SH-SY5Y (cell line): ENCODE measurements around the gene CCDC137.

ENCODE experiments used
- GATA2 ChIP-seq: IDR thresholded peaks from 2 replicates; pipeline ENCODE4 v1.6.1; 2011; ENCODE audit warnings: mild to moderate bottlenecking, low read depth, low read length
- GATA3 ChIP-seq: IDR thresholded peaks from 2 replicates; pipeline ENCODE4 v1.6.1; 2011; ENCODE audit warnings: low read depth, mild to moderate bottlenecking, low read length, moderate library complexity

CCDC137 gene

DNA sequence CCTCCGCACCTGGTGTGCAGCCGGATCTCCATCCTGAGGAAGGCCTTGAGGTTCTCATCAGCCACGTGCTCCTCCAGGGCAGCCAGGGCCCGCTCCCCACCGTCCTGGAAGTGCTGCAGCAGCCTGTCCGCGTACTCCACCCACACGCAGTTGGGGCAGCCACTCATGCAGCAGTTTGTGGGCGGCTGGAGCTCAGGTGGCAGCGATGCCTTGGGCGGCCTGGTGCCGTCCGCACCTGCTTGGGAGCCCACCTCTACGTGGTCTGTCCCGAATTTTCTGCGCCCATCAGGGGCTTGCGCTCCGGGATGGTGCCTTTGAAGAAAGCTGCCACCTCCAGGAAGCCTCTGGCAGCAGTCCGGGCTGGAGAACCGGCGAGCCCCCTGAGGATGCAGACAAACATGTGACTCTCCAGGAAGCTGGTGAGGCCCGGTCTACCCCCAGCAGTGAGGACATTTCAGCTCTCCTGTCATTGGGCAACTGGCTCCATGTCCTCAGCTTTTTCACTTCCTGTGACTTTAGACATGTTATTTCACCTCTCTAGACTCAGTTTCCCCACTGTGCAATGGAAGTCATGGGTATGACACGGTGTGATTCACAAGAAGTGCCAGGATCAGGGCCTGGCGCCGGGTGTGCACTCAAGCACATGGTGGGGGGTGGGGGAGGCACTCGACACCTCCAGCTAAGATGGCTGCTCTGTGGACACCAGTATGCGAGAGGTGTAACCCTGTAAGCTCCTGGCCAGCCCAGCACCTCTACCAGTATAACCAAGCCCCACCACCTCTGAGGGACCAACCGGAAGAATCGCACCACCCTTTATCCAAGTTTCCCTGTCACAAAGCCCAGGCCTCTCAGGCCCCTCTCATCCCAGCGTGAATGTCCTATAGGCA lies 1.1 kb upstream of the CCDC137 start:
- TF ChIP-seq GATA2: no peak
- TF ChIP-seq GATA3: no peak

DNA sequence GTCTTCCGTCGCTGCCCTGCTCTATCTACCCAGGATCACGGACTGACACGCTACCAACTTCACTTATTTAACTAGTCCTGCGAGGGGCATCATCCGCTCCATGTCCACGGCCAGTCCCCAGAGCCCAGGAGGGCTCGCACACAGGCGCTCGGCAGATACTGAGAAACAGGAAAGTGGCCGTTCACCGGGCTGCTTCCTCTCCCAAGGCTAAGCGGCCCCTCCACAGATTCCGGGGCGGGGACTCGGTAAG lies 520 bp upstream of the CCDC137 start:
- TF ChIP-seq GATA2 (no peak), GATA3 (no peak)

DNA sequence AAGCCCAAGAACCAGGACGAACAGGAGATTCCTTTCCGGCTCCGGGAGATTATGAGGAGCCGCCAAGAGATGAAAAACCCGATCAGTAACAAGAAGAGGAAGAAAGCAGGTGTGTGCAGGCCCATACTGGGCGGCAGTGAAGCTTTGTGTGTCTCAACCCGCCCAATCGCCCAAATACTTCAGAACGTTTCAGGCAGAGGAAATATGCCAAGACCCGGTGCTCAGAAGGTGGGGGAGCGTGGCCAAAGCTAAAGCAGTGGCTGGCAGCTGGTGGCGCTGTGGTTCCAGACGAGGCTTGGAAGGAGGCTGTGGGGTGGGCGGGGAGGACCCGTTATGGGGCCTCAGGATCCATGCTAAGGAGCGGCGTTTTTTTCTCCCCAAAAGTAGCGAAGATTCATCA lies 1.2 kb downstream of the CCDC137 start:
- no peak for TF ChIP-seq GATA2
- no peak for TF ChIP-seq GATA3

DNA sequence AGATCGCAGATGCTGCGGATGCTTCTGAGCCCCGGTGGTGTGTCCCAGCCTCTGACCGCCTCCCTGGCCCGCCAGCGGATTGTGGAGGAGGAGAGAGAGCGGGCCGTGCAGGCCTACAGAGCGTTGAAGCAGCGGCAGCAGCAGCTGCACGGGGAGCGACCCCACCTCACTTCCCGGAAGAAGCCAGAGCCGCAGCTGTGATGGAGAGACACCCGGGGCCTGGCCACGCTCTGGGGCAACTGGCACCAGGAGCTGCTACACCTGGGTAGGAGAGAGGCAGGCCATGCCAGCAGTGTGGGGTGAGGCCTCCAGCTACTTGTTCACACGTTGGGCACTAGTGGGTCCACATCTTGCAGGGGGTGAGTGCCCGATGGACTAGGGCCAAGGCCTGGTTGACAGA lies 6.0 kb downstream of the CCDC137 start:
- no peak for TF ChIP-seq GATA3
- TF ChIP-seq GATA2: no peak

DNA sequence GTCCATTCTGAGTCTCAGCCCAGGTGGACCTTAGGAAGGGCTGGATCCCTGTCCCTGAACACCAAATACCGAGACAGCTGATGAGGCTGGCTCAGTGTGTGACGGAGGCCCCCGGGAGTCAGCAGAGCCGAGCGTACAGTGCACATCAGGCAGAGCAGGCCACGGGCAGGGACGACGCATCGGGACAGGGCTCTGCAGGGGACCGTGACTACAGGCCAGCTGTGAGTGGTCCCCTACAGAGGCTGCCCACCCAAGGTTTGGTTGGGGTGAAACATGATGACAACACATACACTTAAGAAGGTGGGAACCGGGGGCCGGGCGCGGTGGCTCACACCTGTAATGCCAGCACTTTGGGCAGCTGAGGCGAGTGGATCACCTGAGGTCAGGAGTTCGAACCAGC lies 6.4 kb downstream of the CCDC137 start:
- TF ChIP-seq GATA3: no peak

DNA sequence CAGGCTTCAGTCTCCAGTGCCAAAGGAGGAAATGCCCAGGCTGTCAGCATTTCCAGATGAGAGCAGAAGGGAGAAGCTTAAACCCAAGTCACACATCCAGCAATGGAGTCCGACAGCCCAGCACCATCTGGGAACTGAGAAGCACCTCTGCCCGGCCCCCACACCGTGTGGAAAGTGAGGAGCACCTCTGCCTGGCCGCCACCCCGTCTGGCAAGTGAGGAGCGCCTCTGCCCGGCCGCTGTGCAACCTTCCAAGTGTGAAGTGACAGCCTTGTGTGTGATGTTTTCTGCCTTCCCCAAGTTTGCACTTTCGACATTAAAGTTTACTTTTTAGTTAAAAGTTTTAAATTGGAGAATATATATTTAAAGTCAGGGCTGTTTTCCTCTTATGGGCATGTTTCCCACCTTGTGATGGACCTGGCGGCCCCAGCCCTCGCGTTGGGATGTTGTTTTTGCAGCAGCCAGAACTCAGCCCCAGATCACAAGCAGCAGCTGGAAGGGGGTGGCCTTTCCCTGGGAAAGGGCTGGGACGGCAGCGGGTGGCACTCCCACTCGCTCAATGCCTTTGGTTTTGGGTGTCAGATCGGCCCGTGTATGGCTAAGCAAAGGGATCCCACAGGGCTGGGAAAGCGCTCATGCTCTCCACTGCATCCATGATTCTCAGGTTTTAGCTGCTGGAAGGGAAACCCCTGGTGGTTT lies 7.2 kb downstream of the CCDC137 start:
- no peak for TF ChIP-seq GATA3
- TF ChIP-seq GATA2: no peak

DNA sequence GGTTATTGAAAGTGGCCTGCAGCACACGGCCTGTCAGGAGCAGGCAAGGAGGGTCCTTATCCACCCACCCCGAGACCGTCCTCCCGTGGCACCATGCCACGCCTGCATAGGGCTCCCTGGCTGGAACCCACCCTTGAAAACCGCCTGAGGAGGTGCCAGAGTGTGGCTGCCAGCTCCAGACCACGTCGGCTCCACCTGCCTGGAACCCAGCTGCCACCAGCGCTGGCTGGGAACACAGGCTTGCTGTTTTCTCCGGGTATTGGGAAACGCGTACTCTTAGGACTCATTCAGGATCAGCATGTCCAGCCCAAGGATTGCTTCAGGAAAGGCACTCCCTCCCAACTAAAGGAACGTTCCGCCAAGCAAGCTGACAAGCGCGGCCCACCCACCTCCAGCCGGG lies 10.4 kb downstream of the CCDC137 start:
- TF ChIP-seq GATA3: no peak
- no peak for TF ChIP-seq GATA2

DNA sequence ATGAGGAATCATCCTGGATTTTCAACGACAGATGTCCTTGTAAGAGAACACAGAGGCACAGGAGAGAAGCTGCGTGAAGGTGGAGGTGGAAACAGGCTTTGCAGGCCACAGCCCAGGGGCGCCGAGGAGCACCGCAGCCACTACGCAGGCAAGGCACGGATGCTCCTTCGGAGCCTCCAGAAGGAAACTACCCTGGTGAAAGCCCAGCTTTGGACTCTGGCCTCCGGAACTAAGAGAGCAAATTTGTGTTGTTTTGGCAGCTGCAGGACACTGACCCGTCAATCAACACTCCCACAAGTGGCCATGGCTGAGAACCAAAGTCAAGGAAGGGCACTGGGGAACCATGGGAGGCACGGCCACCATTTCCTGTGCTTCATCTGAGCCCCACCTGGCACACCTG lies 13.6 kb downstream of the CCDC137 start:
- TF ChIP-seq GATA2 (no peak), GATA3 (no peak)

DNA sequence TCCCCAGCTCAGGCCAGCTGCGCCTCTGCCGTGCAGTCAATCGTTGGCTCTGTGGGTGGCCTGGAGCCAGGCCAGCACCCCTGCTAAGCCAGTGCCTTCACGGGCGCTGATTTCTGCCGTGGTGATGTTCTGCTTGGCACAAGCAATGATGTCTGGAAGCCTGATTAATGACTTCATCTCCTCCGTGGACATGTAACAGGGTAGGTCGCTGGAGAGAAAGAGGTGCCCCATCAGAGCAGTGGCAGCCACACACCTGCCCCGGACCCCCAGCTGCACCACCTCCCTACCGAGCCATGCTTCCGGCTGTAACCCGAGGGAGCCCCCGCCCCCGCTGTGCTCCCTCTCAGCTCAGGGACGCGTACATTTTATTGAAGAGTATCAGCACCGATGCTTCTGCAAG lies 15.1 kb downstream of the CCDC137 start:
- TF ChIP-seq GATA2 (no peak), GATA3 (no peak)

DNA sequence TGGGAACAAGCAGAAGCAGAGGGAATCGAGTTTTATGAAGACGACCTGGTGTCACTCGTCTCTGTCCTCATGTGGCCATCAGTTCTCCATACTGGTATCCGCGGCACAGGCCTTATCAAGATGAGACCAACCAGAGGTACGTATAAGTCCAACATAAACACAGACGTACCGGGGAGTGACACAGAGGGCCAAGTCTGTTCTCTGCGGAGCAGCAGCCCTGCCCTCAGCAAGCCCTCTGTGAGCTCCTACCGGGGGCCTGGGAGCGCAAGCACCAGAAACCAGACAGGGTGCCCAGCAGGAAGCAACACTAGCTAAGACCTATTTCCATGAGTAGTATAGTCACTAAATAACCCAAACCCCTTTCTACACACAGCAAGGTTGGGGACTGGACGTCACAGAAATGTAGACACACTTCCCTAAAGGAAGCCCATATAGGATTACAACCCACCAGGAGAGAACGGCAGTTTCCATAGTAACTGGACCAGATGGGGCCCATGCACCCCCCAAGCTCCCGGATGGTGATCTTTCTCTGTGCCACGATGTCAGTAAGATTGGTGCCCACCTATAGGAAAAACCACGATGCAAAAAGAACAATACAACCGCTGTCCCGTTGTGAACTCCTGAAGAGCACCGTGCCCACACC lies 16.1 kb downstream of the CCDC137 start:
- TF ChIP-seq GATA3 (no peak), GATA2 (no peak)

DNA sequence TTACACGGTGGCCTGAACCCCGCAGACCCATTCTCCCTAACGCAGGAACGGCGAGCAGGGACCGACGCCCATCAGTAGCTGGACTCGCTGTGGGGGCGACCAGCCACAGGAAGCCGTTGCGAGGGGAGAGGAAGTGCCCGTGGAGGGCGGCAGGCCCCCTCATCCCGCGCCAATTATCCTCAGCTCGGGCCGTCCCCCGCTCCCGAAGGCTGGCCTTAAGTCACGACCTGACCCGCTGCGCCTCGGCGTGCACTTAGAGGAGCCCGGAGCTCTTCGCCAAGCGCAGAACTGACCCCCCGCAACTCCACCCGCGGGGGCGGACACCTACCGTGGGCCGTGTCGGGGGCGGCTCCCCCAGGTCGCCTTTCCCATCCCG lies 16.7 kb downstream of the CCDC137 start:
- TF ChIP-seq GATA3: no peak

DNA sequence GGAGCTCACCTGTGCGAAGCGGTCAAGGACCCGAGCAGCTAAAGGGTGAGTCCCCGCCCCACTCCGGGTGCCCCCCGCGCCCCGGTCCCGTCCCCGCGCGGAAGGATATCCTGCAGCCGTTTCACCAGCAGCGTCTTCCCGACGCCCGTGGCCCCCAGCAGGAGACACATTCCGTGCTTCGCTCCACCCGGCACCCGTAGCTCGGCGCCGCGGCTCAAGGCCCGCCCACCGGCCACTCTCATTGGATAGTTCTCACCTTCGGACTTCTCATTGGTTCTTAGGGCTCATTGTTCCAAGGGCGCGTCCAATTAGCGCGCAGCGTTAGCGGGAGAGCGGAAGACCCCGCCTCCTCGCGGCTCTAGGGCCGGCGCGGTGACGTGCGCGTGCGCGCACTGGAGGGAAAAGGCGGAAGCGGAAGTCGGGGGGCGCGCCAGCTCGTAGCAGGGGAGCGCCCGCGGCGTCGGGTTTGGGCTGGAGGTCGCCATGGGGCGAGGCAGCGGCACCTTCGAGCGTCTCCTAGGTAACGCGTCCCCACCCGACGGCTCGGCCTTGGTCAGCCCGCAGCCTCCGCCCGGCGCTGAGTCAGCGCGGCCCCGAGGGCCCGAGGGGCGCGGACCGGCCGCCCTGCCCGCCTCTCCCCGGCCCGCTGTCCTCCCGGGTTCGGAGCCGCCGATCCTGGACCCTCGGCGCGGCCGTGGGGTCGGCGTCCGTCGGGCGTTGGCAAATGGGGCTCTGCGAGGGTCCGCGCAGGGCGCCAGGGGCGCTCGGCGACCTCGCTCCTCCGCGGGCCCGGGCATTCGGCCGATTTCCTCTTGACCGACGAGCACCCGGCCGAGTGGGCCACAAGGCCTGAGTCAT lies 17.3 kb downstream of the CCDC137 start, which contains the start of the genes ARL16 and HGS:
Gene ARL16 (minus strand): TSS at position 214 of the 858 bp plus-strand sequence. CDS start 44 bp downstream, at position 170.
Gene HGS (plus strand): TSS at position 428 of the 858 bp plus-strand sequence. CDS start 56 bp downstream, at position 484.
- TF ChIP-seq GATA3 (no peak), GATA2 (no peak)

DNA sequence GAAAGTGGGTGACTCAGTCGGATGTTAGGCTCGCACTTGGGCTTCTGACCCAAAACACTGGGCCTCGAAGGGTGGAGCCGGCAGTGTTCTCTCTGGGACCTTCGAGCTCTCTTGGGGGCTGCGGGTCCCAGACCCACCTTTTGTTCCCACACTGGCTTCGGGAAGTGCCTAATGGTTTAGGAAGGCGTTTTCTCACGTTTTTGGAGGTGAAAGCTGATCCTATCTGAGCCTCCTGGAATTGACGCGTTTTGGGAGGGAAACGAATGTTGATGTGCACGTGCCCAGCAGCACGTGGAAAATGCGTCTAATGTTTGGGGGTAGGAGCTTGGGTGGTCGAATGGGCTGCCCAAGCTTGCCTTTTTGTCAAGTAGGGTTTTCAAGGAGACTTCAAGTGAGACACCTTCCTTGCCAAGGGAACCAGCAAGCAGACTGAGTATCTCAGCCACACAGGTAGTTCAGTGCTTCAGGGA lies 17.9 kb downstream of the CCDC137 start:
- TF ChIP-seq GATA2 (no peak), GATA3 (no peak)

DNA sequence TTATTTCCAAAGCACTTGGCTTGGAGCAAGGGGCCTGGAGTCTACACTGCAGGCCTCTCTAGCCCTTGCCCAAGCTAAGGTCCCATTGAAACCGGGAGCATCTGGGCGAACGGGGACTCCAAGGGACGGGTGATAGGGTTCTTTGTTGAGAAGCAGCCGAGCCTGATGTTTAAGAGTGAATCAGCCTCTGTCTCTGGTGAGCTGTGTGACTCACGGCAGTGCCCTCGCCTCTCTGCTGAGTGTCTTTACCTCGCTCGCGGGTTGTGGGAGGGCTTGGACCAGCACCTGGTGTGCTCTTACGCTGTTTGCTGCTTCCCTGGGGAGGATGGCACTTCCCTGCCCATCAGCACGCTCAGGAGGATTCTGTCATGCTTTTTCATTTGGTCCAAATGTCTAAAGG lies 18.6 kb downstream of the CCDC137 start:
- TF ChIP-seq GATA3 (no peak), GATA2 (no peak)
